ENCODE data around the gene GUCA1C. TPM values are rescaled to one million over a fixed set of nuclear protein-coding genes. Genes with fewer than 3 reads are reported as not detected.

GUCA1C gene
- total and polyA plus RNA-seq, 10 donors, result not detected

DNA sequence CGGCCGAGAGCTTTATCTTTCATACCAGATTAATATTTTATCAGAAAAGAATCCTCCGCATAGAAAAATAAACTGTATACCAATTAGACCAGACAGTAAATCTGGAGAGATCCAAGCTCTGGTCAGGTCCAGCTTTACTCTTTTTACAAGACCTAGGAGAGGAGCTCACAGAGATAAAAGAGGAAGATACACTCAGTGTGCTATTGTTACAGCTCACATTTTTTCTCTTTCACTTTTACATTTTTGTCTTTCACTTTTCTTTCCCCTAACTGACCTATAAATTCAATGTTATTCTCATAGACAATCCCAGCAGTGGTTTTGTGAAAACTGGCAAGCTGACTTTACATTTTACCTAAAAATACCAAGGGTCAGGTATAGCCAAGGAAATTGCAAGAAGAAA is 55.8 kb downstream of the GUCA1C start:
- Histone ChIP-seq H3K36me3 (no peaks in the 10 kb centered on the region), H3K27me3 (replicated peaks in 1 of 7) (no peaks in the 10 kb centered on the region), H3K9me3 (no peaks in the 10 kb centered on the region), H3K4me3 (no peak overlapping the region), H3K4me1 (peaks cover 0 to 3% (median 0%) of the 10 kb centered on the region in 6 donors), H3K27ac (no peak overlapping the region)
- 90 to 99% (median 92%) methylated on average over 3 of the region's 3 CpGs for WGBS, 5 donors
- intact Hi-C loops (cut with DNase I; ENCODE audit: low total_unique reads), result no loop called here
- TF ChIP-seq POLR2A (IDR thresholded peaks at IDR 0.05) (no peak), POLR2AphosphoS5 (IDR thresholded peaks at IDR 0.05) (no peak)
- TF ChIP-seq, protein P1, sequence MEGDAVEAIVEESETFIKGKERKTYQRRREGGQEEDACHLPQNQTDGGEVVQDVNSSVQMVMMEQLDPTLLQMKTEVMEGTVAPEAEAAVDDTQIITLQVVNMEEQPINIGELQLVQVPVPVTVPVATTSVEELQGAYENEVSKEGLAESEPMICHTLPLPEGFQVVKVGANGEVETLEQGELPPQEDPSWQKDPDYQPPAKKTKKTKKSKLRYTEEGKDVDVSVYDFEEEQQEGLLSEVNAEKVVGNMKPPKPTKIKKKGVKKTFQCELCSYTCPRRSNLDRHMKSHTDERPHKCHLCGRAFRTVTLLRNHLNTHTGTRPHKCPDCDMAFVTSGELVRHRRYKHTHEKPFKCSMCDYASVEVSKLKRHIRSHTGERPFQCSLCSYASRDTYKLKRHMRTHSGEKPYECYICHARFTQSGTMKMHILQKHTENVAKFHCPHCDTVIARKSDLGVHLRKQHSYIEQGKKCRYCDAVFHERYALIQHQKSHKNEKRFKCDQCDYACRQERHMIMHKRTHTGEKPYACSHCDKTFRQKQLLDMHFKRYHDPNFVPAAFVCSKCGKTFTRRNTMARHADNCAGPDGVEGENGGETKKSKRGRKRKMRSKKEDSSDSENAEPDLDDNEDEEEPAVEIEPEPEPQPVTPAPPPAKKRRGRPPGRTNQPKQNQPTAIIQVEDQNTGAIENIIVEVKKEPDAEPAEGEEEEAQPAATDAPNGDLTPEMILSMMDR (IDR thresholded peaks at IDR 0.05 in 8 of 11, conservative IDR thresholded peaks at IDR 0.05 in 3 of 11), result no peak
- no peak for DNase-seq

DNA sequence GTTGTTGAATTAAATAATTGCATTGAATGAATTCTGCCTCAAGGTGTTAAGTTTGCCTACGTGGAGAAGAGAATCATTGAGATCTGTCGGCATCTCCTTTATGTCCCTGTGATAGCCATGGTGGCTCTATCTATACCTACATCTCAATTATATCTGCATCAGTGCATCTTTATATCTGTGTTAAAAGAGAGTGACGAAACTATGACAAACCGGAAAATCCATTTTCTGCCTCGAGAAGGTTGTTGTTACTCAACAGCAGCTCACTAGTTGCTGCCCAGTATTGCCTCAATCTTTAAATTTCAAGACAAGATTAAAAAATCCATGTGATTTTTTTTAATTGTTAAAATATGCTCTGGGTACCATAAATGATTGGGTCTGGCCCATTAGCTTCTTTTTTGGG is 58.7 kb downstream of the GUCA1C start:
- Histone ChIP-seq H3K27me3 (replicated peaks in 1 of 7) (no peaks in the 10 kb centered on the region), H3K36me3 (no peaks in the 10 kb centered on the region), H3K27ac (no peak overlapping the region), H3K9me3 (no peaks in the 10 kb centered on the region), H3K4me1 (peaks cover 0 to 3% (median 0%) of the 10 kb centered on the region in 6 donors), H3K4me3 (no peak overlapping the region)
- intact Hi-C loops (cut with DNase I; ENCODE audit: low total_unique reads), result no loop called here
- TF ChIP-seq POLR2AphosphoS5 (IDR thresholded peaks at IDR 0.05) (no peak), POLR2A (IDR thresholded peaks at IDR 0.05) (no peak)
- TF ChIP-seq, protein P1 (IDR thresholded peaks at IDR 0.05 in 8 of 11, conservative IDR thresholded peaks at IDR 0.05 in 3 of 11), result no peak
- WGBS, 5 donors, result 88 to 91% (median 90%) methylated on average over 5 of the region's 5 CpGs
- no peak for DNase-seq

DNA sequence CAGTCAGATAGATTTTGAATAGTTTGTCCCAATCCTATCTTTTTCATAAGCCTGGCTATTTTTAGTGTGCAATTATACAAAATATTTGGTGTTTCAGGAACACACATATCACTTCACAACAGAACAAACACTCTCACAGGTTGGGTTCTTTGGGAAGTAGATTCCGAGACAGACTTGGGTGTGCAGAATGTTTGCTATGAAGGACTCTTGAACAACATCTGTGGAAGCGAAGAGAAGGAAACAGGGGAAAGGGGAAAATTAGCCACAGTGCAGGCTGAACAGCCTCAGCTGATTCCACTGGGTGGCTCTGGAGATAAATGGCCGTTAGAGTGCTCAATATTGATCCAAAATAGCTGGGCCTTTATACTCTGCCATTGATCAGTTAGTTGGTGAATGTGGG is 61.8 kb downstream of the GUCA1C start:
- Histone ChIP-seq H3K4me3 (no peak overlapping the region), H3K4me1 (no peaks in the 10 kb centered on the region), H3K9me3 (no peaks in the 10 kb centered on the region), H3K27ac (no peak overlapping the region), H3K27me3 (replicated peaks in 1 of 7) (no peaks in the 10 kb centered on the region), H3K36me3 (no peaks in the 10 kb centered on the region)
- WGBS, 5 donors, result 77 to 89% (median 80%) methylated on average over 3 of the region's 3 CpGs
- no peak for TF ChIP-seq POLR2A (IDR thresholded peaks at IDR 0.05)
- TF ChIP-seq, protein P1 (IDR thresholded peaks at IDR 0.05 in 8 of 11, conservative IDR thresholded peaks at IDR 0.05 in 3 of 11), result no peak
- TF ChIP-seq POLR2AphosphoS5 (IDR thresholded peaks at IDR 0.05), result no peak
- DNase-seq, result no peak
- intact Hi-C loops (cut with DNase I; ENCODE audit: low total_unique reads), result no loop called here

DNA sequence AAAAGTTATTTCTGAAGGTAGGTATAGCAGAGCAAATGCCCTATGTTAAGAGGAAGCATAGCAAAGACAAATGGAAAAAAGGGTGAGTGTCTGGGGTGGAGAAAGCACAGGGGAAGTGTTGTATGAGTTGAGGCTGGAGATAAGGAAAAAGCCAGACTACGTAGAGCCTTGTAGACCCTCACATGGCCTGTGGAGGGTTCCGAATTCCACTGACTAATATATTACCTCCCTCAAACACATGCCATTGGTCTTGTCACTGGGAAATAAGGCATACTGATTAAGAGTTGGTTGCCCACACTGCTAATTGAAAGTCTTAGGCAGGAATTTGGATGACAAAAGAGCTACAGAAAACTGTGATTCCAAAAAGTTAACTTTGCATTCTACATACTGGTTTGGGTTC is 65.9 kb downstream of the GUCA1C start:
- intact Hi-C loops (cut with DNase I; ENCODE audit: low total_unique reads), result no loop called here
- Histone ChIP-seq H3K4me1 (no peaks in the 10 kb centered on the region), H3K36me3 (no peaks in the 10 kb centered on the region), H3K4me3 (no peak overlapping the region), H3K27ac (no peak overlapping the region), H3K9me3 (no peaks in the 10 kb centered on the region), H3K27me3 (replicated peaks in 1 of 7) (no peaks in the 10 kb centered on the region)
- no peak for DNase-seq
- WGBS, 5 donors, result 66 to 79% (median 69%) methylated on average over 2 of the region's 2 CpGs
- TF ChIP-seq POLR2AphosphoS5 (IDR thresholded peaks at IDR 0.05) (no peak), POLR2A (IDR thresholded peaks at IDR 0.05) (no peak)
- TF ChIP-seq, protein P1 (IDR thresholded peaks at IDR 0.05 in 8 of 11, conservative IDR thresholded peaks at IDR 0.05 in 3 of 11), result no peak

Measured in spleen (tissue), 11 donors.